SK-N-SH (cell line): Measurements from ENCODE around the gene POLA1. TPM values are rescaled to one million over a fixed set of nuclear protein-coding genes. Genes with fewer than 3 reads are reported as not detected.

Source experiments
- CTCF ChIA-PET: fragments of 300-600, 350-600 bp; formaldehyde crosslinking; extraction: SDS; loops from one replicate; lab custom pipeline; 2021; lab: Yijun Ruan, JAX
- POLR2A ChIA-PET: fragments of 350-600 bp; sonication (Branson Sonifier 250); formaldehyde crosslinking; extraction: SDS; loops from one replicate; lab custom pipeline; 2020; ENCODE audit warnings: antibody characterized with exemption, inconsistent platforms; lab: Yijun Ruan, JAX
- DNase-seq: peaks from one replicate; pipeline ENCODE4 v3.0.0; 2012
- H2AFZ ChIP-seq: fragments of 200-600 bp; sonication (generic); 2 replicates; pipeline ENCODE4 v1.8.1; 2016; ENCODE audit warnings: antibody characterized with exemption, mild to moderate bottlenecking, low read depth
- H3F3A ChIP-seq: fragments of 200-600 bp; sonication (generic); replicated peaks from 2 replicates; pipeline ENCODE3; 2016; ENCODE audit warnings: antibody characterized with exemption, mild to moderate bottlenecking; ENCODE audit not compliant: insufficient read depth
- H3K27ac ChIP-seq, 2 experiments: fragments of 200-500 bp in 1 of 2; fragments of 200-600 bp in 1 of 2; sonication (Bioruptor generic) in 1 of 2; sonication (generic), shearing (Covaris generic) in 1 of 2; 2 replicates each; pipeline versions ENCODE4 v1.5.1 to v1.6.1; 2014 to 2016; ENCODE audit warnings: low read depth in 2 of 2, inconsistent platforms in 1 of 2, low read length in 1 of 2, mild to moderate bottlenecking in 1 of 2, mixed read lengths in 1 of 2
- H3K27me3 ChIP-seq: fragments of 200-600 bp; sonication (generic), shearing (Covaris generic); 2 replicates; pipeline ENCODE4 v1.6.1; 2016; ENCODE audit warnings: mixed run types; ENCODE audit not compliant: insufficient read depth
- H3K36me3 ChIP-seq, 2 experiments: fragments of 200-500 bp in 1 of 2; fragments of 200-600 bp in 1 of 2; sonication (Bioruptor generic) in 1 of 2; sonication (generic) in 1 of 2; replicated peaks in 1 of 2; 2 replicates each; pipeline versions ENCODE3 to v1.5.1; 2014 to 2016; ENCODE audit warnings: low read length in 1 of 2, mild to moderate bottlenecking in 1 of 2; ENCODE audit not compliant: insufficient read depth in 2 of 2, control insufficient read depth in 1 of 2
- H3K4me1 ChIP-seq, 2 experiments: fragments of 200-500 bp in 1 of 2; fragments of 200-600 bp in 1 of 2; sonication (Bioruptor generic) in 1 of 2; sonication (generic), shearing (Covaris generic) in 1 of 2; 2 replicates each; pipeline versions ENCODE4 v1.5.1 to v1.6.1; 2014 to 2016; ENCODE audit warnings: low read depth in 1 of 2, low read length in 1 of 2, mixed run types in 1 of 2; ENCODE audit not compliant: insufficient read depth in 2 of 2, control insufficient read depth in 1 of 2
- H3K4me2 ChIP-seq: fragments of 200-600 bp; sonication (generic), shearing (Covaris generic); 2 replicates; pipeline ENCODE4 v1.6.1; 2017; ENCODE audit warnings: mixed run types
- H3K4me3 ChIP-seq, 2 experiments: fragments of 200-500 bp in 1 of 2; fragments of 200-600 bp in 1 of 2; sonication (Bioruptor generic) in 1 of 2; sonication (generic), shearing (Covaris generic) in 1 of 2; 2 replicates each; pipeline versions ENCODE4 v1.5.1 to v1.8.1; 2014 to 2016; ENCODE audit warnings: low read depth in 2 of 2, inconsistent platforms in 1 of 2, low read length in 1 of 2, mild to moderate bottlenecking in 1 of 2, mixed read lengths in 1 of 2, moderate library complexity in 1 of 2
- H3K79me2 ChIP-seq: fragments of 200-600 bp; sonication (generic); 2 replicates; pipeline ENCODE4 v1.8.1; 2017; ENCODE audit warnings: mild to moderate bottlenecking; ENCODE audit not compliant: insufficient read depth
- H3K9ac ChIP-seq: fragments of 200-600 bp; sonication (generic); 2 replicates; pipeline ENCODE4 v1.6.1; 2017; ENCODE audit warnings: mixed run types
- H3K9me2 ChIP-seq: fragments of 200-600 bp; sonication (generic); 2 replicates; pipeline ENCODE4 v1.6.1; 2017; ENCODE audit warnings: mixed run types
- H3K9me3 ChIP-seq: fragments of 200-600 bp; sonication (generic); 2 replicates; pipeline ENCODE4 v1.6.1; 2017; ENCODE audit warnings: mixed run types, mild to moderate bottlenecking, moderate library complexity
- H4K20me1 ChIP-seq: fragments of 200-600 bp; sonication (generic); 2 replicates; pipeline ENCODE4 v1.6.1; 2017; ENCODE audit warnings: mild to moderate bottlenecking, mixed run types; ENCODE audit not compliant: insufficient read depth
- CTCF ChIP-seq: fragments of 200-600 bp; sonication (generic); IDR thresholded peaks from 2 replicates; pipeline ENCODE4 v1.6.1; 2017; ENCODE audit warnings: antibody characterized with exemption, mild to moderate bottlenecking, moderate library complexity
- FOXJ3 ChIP-seq: sonication (generic); formaldehyde crosslinking; IDR thresholded peaks from 2 replicates; pipeline ENCODE4 v1.5.1; 2020; ENCODE audit warnings: mild to moderate bottlenecking, missing genetic modification reagents
- FOXM1 ChIP-seq: IDR thresholded peaks from 2 replicates; pipeline ENCODE4 v1.4.0; 2012; ENCODE audit warnings: low read depth, mild to moderate bottlenecking
- GABPA ChIP-seq: IDR thresholded peaks from 2 replicates; pipeline ENCODE4 v1.4.0; 2012; ENCODE audit warnings: low read depth, mild to moderate bottlenecking
- IRF3 ChIP-seq: fragments of 150-350 bp; IDR thresholded peaks from 2 replicates; pipeline ENCODE4 v1.6.1; 2016; ENCODE audit warnings: mild to moderate bottlenecking, low read depth, low read length
- MEF2A ChIP-seq: IDR thresholded peaks from 2 replicates; pipeline ENCODE4 v1.4.0; 2012; ENCODE audit warnings: low read depth, borderline replicate concordance
- NFIC ChIP-seq: IDR thresholded peaks from 2 replicates; pipeline ENCODE4 v1.4.0; 2012; ENCODE audit warnings: borderline replicate concordance
- NRF1 ChIP-seq: IDR thresholded peaks from 2 replicates; pipeline ENCODE4 v1.6.1; 2012; ENCODE audit warnings: low read depth, mild to moderate bottlenecking, low read length
- PBX3 ChIP-seq: IDR thresholded peaks from 2 replicates; pipeline ENCODE4; 2012
- RAD21 ChIP-seq: IDR thresholded peaks from 2 replicates; pipeline ENCODE4 v1.6.1; 2012; ENCODE audit warnings: mild to moderate bottlenecking, low read length
- RCOR1 ChIP-seq: fragments of 150-350 bp; IDR thresholded peaks from 2 replicates; pipeline ENCODE4 v1.6.1; 2017; ENCODE audit warnings: antibody characterized with exemption, low read length
- SMC3 ChIP-seq: IDR thresholded peaks from 2 replicates; pipeline ENCODE4 v1.6.1; 2012; ENCODE audit warnings: low read depth, low read length, improper control_type of control experiment
- TAF1 ChIP-seq: IDR thresholded peaks from 2 replicates; pipeline ENCODE4 v1.6.1; 2012; ENCODE audit warnings: low read depth, mild to moderate bottlenecking, low read length, moderate library complexity, borderline replicate concordance
- WGBS: methylation state at CpG from one replicate; pipeline ENCODE4 v1.1.6; 2017; ENCODE audit warnings: low lambda C conversion rate; 5-methylcytosine and 5-hydroxymethylcytosine counted together
- polyA plus RNA-seq, 3 experiments: library from polyadenylated mRNA; depleted of rRNA; stranded (reverse); fragments of >200 nt; gene quantifications; 2 replicates each; pipeline ENCODE4 v1.2.3, GENCODE V29; 2012

The POLA1 gene
- polyA plus RNA-seq, 1 of the 3 experiments (the other 2 are of a cell fraction) = 2.8 TPM

- H4K20me1 ChIP-seq = no peaks in the 10 kb centered on the region
- no peak overlapping the region for H3K4me3 ChIP-seq
- H3K9me3 ChIP-seq = no peaks in the 10 kb centered on the region
- no peaks in the 10 kb centered on the region; a peak in 1 of 4 replicates for H3K4me1 ChIP-seq
- no peaks in the 10 kb centered on the region for H3K27me3 ChIP-seq
- TF ChIP-seq CTCF (peak; percentile 78), PBX3 (no peak), FOXM1 (no peak), SMC3 (peak; percentile 30), RAD21 (peak; percentile 65)
- WGBS = 20% methylated on average over 3 of the region's 3 CpGs
- H3K79me2 ChIP-seq = no peaks in the 10 kb centered on the region
- no peaks in the 10 kb centered on the region for H3K9me2 ChIP-seq
- H3K9ac ChIP-seq = no peak overlapping the region
- ChIA-PET POLR2A (no interaction called here), CTCF (interaction anchor here (0.7 to 3.4 kb wide), 43 partner anchors 9 to 347 kb away, joined by 3 to 48 read pairs (median 5); no protein-coding TSS in a partner anchor)
- peak; percentile 7 for DNase-seq
- H2AFZ ChIP-seq = no peak overlapping the region
- no peaks in the 10 kb centered on the region for H3F3A ChIP-seq
- no peak overlapping the region for H3K27ac ChIP-seq
- no peaks in the 10 kb centered on the region for H3K36me3 ChIP-seq
- no peak overlapping the region for H3K4me2 ChIP-seq
These were observed 144.9 kb downstream of the POLA1 start for GRCh38 chrX:24838629-24839028.

GRCh38 chrX:24839331-24839730, 145.6 kb downstream of the POLA1 start:
- Histone ChIP-seq H3K4me2 (no peak overlapping the region), H4K20me1 (no peaks in the 10 kb centered on the region), H3K9me3 (no peaks in the 10 kb centered on the region), H2AFZ (no peak overlapping the region), H3K9me2 (no peaks in the 10 kb centered on the region), H3K4me3 (no peak overlapping the region), H3K4me1 (no peaks in the 10 kb centered on the region; a peak in 1 of 4 replicates), H3K27ac (no peak overlapping the region), H3F3A (no peaks in the 10 kb centered on the region), H3K9ac (no peak overlapping the region), H3K36me3 (peaks cover 0 to 2% of the 10 kb centered on the region in 2 experiments), H3K27me3 (no peaks in the 10 kb centered on the region), H3K79me2 (no peaks in the 10 kb centered on the region)
- POLR2A ChIA-PET = no interaction called here
- TF ChIP-seq MEF2A (no peak), NFIC (no peak), SMC3 (no peak), FOXJ3 (CRISPR knock-in tag) (no peak), IRF3 (no peak), TAF1 (no peak), NRF1 (no peak), PBX3 (no peak), GABPA (no peak), RCOR1 (no peak)
- DNase-seq = no peak
- WGBS = 41% methylated on average over 4 of the region's 4 CpGs
- CTCF ChIA-PET = interaction anchor here (0.6 to 3.4 kb wide), 39 partner anchors 9 to 423 kb away, joined by 3 to 48 read pairs (median 6); no protein-coding TSS in a partner anchor
